ENCODE measurements around the gene RGS7BP.

RGS7BP gene

DNA sequence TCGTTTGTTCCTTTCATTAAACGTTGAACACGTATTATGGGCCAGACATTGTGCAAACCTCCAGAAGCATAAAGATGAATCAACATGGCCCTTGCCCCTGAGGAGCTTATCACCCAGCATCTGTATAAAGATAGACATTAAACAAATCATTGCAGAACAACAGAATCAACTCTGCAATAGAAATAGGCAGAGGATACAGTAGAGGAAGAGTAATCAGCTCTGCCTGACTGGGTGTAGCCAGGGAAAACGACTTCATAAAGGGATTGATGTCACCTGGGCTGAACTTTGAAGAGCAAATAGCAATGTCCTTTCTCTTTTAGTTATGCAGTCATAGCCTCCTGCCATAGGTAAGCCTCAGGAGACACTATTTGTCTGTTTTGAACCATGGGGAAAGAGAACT, 13.4 kb downstream of the RGS7BP start:
- Histone ChIP-seq H3K9ac (ENCODE audit: low read length) (no peak overlapping the region), H3K4me2 (ENCODE audit: low read length, poor library complexity, severe bottlenecking) (no peak overlapping the region), H3K36me3 (ENCODE audit: control insufficient read depth in 1 of 2, insufficient read depth in 2 of 2, low read depth in 1 of 2, low read length in 2 of 2) (no peaks in the 10 kb centered on the region), H3K4me3 (ENCODE audit: insufficient read depth in 1 of 2, low read depth in 1 of 2, low read length in 2 of 2) (no peak overlapping the region), H2BK120ac (ENCODE audit: low read depth, low read length) (no peak overlapping the region), H3K23ac (ENCODE audit: low read length in 2 of 2) (no peak overlapping the region), H3K27me3 (ENCODE audit: control insufficient read depth in 1 of 2, insufficient read depth in 1 of 2, low read length in 2 of 2) (peaks cover 0 to 6% of the 10 kb centered on the region in 2 experiments), H2AK5ac (ENCODE audit: low read length, severe bottlenecking) (no peak overlapping the region), H4K91ac (ENCODE audit: low read length) (no peak overlapping the region), H3K4ac (ENCODE audit: low read depth in 1 of 2, low read length in 2 of 2) (no peak overlapping the region), H2BK12ac (ENCODE audit: low read length in 2 of 2) (no peak overlapping the region), H3K79me1 (replicated peaks; ENCODE audit: low read length, poor library complexity, severe bottlenecking) (no peaks in the 10 kb centered on the region), H2AFZ (ENCODE audit: low read depth, low read length) (no peak overlapping the region), H3K14ac (ENCODE audit: low read length in 2 of 2) (no peak overlapping the region), H3K27ac (ENCODE audit: low read length, poor library complexity, severe bottlenecking) (no peak overlapping the region), H3K9me3 (ENCODE audit: control insufficient read depth, low read length) (no peaks in the 10 kb centered on the region), H2BK5ac (ENCODE audit: low read depth, low read length, poor library complexity, severe bottlenecking) (no peak overlapping the region), H3K4me1 (ENCODE audit: control insufficient read depth, insufficient read depth, low read depth, low read length) (no peaks in the 10 kb centered on the region), H4K8ac (ENCODE audit: low read length) (no peak overlapping the region), H3K18ac (ENCODE audit: low read depth in 1 of 2, low read length in 2 of 2) (no peak overlapping the region), H2BK15ac (ENCODE audit: low read depth, poor library complexity, severe bottlenecking) (no peak overlapping the region)
- WGBS: 71% methylated on average over 4 of the region's 4 CpGs
- no peak for DNase-seq

- Histone ChIP-seq H3K4me1 (ENCODE audit: control insufficient read depth, insufficient read depth, low read depth, low read length) (no peaks in the 10 kb centered on the region), H3K4me3 (ENCODE audit: insufficient read depth in 1 of 2, low read depth in 1 of 2, low read length in 2 of 2) (no peak overlapping the region), H3K36me3 (ENCODE audit: control insufficient read depth in 1 of 2, insufficient read depth in 2 of 2, low read depth in 1 of 2, low read length in 2 of 2) (no peaks in the 10 kb centered on the region), H4K91ac (ENCODE audit: low read length) (no peak overlapping the region), H2BK5ac (ENCODE audit: low read depth, low read length, poor library complexity, severe bottlenecking) (no peak overlapping the region), H3K9ac (ENCODE audit: low read length) (no peak overlapping the region), H3K18ac (ENCODE audit: low read depth in 1 of 2, low read length in 2 of 2) (no peak overlapping the region), H2AK5ac (ENCODE audit: low read length, severe bottlenecking) (no peak overlapping the region), H3K9me3 (ENCODE audit: control insufficient read depth, low read length) (no peaks in the 10 kb centered on the region), H3K79me1 (replicated peaks; ENCODE audit: low read length, poor library complexity, severe bottlenecking) (no peaks in the 10 kb centered on the region), H2AFZ (ENCODE audit: low read depth, low read length) (no peak overlapping the region), H2BK12ac (ENCODE audit: low read length in 2 of 2) (no peak overlapping the region), H3K4me2 (ENCODE audit: low read length, poor library complexity, severe bottlenecking) (no peak overlapping the region), H2BK120ac (ENCODE audit: low read depth, low read length) (no peak overlapping the region), H3K27ac (ENCODE audit: low read length, poor library complexity, severe bottlenecking) (no peak overlapping the region), H3K4ac (ENCODE audit: low read depth in 1 of 2, low read length in 2 of 2) (no peak overlapping the region), H3K27me3 (ENCODE audit: control insufficient read depth in 1 of 2, insufficient read depth in 1 of 2, low read length in 2 of 2) (peaks cover 3 to 9% of the 10 kb centered on the region in 2 experiments), H3K14ac (ENCODE audit: low read length in 2 of 2) (no peak overlapping the region), H4K8ac (ENCODE audit: low read length) (no peak overlapping the region), H3K23ac (ENCODE audit: low read length in 2 of 2) (no peak overlapping the region), H2BK15ac (ENCODE audit: low read depth, poor library complexity, severe bottlenecking) (no peak overlapping the region)
- WGBS: 72% methylated on average over 2 of the region's 3 CpGs
- no peak for DNase-seq
These were observed 21.1 kb downstream of the RGS7BP start for GRCh38 chr5:64526734-64527439.

DNA sequence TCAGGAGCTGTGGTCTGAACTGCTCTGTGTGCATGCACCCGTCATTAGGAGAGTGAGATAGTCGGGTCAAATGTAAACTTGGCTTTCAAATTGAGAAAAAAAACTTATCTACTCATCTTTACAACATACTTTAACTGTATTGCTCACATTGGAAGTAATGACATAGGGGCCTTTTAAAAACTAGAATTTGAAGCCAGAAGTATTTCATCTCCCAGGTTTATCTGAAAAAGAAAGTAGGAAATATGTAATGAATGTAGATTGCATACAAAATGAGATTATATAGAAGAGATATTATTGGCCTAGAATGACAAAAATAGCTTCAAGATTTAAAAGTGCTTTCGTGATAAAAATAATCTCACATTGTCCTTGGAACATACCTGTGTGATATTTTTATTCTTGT, 24.3 kb downstream of the RGS7BP start:
- Histone ChIP-seq H4K91ac (ENCODE audit: low read length) (no peak overlapping the region), H3K27ac (ENCODE audit: low read length, poor library complexity, severe bottlenecking) (no peak overlapping the region), H3K79me1 (replicated peaks; ENCODE audit: low read length, poor library complexity, severe bottlenecking) (no peaks in the 10 kb centered on the region), H3K36me3 (ENCODE audit: control insufficient read depth in 1 of 2, insufficient read depth in 2 of 2, low read depth in 1 of 2, low read length in 2 of 2) (no peaks in the 10 kb centered on the region), H3K18ac (ENCODE audit: low read depth in 1 of 2, low read length in 2 of 2) (no peak overlapping the region), H3K4ac (ENCODE audit: low read depth in 1 of 2, low read length in 2 of 2) (no peak overlapping the region), H2BK120ac (ENCODE audit: low read depth, low read length) (no peak overlapping the region), H2AK5ac (ENCODE audit: low read length, severe bottlenecking) (no peak overlapping the region), H2AFZ (ENCODE audit: low read depth, low read length) (no peak overlapping the region), H3K4me3 (ENCODE audit: insufficient read depth in 1 of 2, low read depth in 1 of 2, low read length in 2 of 2) (no peak overlapping the region), H3K4me1 (ENCODE audit: control insufficient read depth, insufficient read depth, low read depth, low read length) (no peaks in the 10 kb centered on the region), H2BK5ac (ENCODE audit: low read depth, low read length, poor library complexity, severe bottlenecking) (no peak overlapping the region), H3K14ac (ENCODE audit: low read length in 2 of 2) (no peak overlapping the region), H3K4me2 (ENCODE audit: low read length, poor library complexity, severe bottlenecking) (no peak overlapping the region), H3K9ac (ENCODE audit: low read length) (no peak overlapping the region), H3K23ac (ENCODE audit: low read length in 2 of 2) (no peak overlapping the region), H2BK15ac (ENCODE audit: low read depth, poor library complexity, severe bottlenecking) (no peak overlapping the region), H2BK12ac (ENCODE audit: low read length in 2 of 2) (no peak overlapping the region), H3K27me3 (ENCODE audit: control insufficient read depth in 1 of 2, insufficient read depth in 1 of 2, low read length in 2 of 2) (peaks cover 12% of the 10 kb centered on the region in 2 experiments), H3K9me3 (ENCODE audit: control insufficient read depth, low read length) (no peaks in the 10 kb centered on the region), H4K8ac (ENCODE audit: low read length) (no peak overlapping the region)
- WGBS: no CpG with 5 or more reads among the region's 3 CpGs
- no peak for DNase-seq

- no peak overlapping the region for H2BK12ac ChIP-seq (ENCODE audit: low read length in 2 of 2)
- H3K4me1 ChIP-seq (ENCODE audit: control insufficient read depth, insufficient read depth, low read depth, low read length): no peaks in the 10 kb centered on the region
- no peaks in the 10 kb centered on the region for H3K36me3 ChIP-seq (ENCODE audit: control insufficient read depth in 1 of 2, insufficient read depth in 2 of 2, low read depth in 1 of 2, low read length in 2 of 2)
- H3K4ac ChIP-seq (ENCODE audit: low read depth in 1 of 2, low read length in 2 of 2): no peak overlapping the region
- no peak overlapping the region for H3K18ac ChIP-seq (ENCODE audit: low read depth in 1 of 2, low read length in 2 of 2)
- no peak overlapping the region for H3K27ac ChIP-seq (ENCODE audit: low read length, poor library complexity, severe bottlenecking)
- H4K8ac ChIP-seq (ENCODE audit: low read length): no peak overlapping the region
- H3K9ac ChIP-seq (ENCODE audit: low read length): no peak overlapping the region
- no peak overlapping the region for H3K14ac ChIP-seq (ENCODE audit: low read length in 2 of 2)
- 71% methylated on average over 2 of the region's 2 CpGs for WGBS
- H3K9me3 ChIP-seq (ENCODE audit: control insufficient read depth, low read length): no peaks in the 10 kb centered on the region
- H3K79me1 ChIP-seq (replicated peaks; ENCODE audit: low read length, poor library complexity, severe bottlenecking): no peaks in the 10 kb centered on the region
- no peak overlapping the region for H4K91ac ChIP-seq (ENCODE audit: low read length)
- H2AFZ ChIP-seq (ENCODE audit: low read depth, low read length): no peak overlapping the region
- H2BK5ac ChIP-seq (ENCODE audit: low read depth, low read length, poor library complexity, severe bottlenecking): no peak overlapping the region
- no peak overlapping the region for H3K4me3 ChIP-seq (ENCODE audit: insufficient read depth in 1 of 2, low read depth in 1 of 2, low read length in 2 of 2)
- H3K23ac ChIP-seq (ENCODE audit: low read length in 2 of 2): no peak overlapping the region
- H3K27me3 ChIP-seq (ENCODE audit: control insufficient read depth in 1 of 2, insufficient read depth in 1 of 2, low read length in 2 of 2): peaks cover 6 to 12% of the 10 kb centered on the region in 2 experiments
- H2AK5ac ChIP-seq (ENCODE audit: low read length, severe bottlenecking): no peak overlapping the region
- no peak overlapping the region for H3K4me2 ChIP-seq (ENCODE audit: low read length, poor library complexity, severe bottlenecking)
- no peak overlapping the region for H2BK120ac ChIP-seq (ENCODE audit: low read depth, low read length)
- no peak overlapping the region for H2BK15ac ChIP-seq (ENCODE audit: low read depth, poor library complexity, severe bottlenecking)
- no peak for DNase-seq
These were observed 26.4 kb downstream of the RGS7BP start for GRCh38 chr5:64532212-64532611.

All from mesenchymal stem cell (in vitro differentiated cells and primary cell).